PC-9 (cell line): ENCODE results near the gene OPHN1. TPM values are rescaled to one million over a fixed set of nuclear protein-coding genes. Genes with fewer than 3 reads are reported as not detected.
A peak's percentile ranks its signal among the peaks of the same experiment; 100 is the strongest.

Source experiments
- BruUV-seq: library from RNA; stranded (reverse); fragments of 400-500 nt; replicated peaks from 2 replicates; lab custom pipeline; 2021; lab: Mats Ljungman, UMichigan
- CTCF ChIA-PET: fragments of 300-600 bp; sonication (Branson Sonifier 250); formaldehyde crosslinking; loops from one replicate; lab custom pipeline; 2022; ENCODE audit warnings: antibody characterized with exemption; lab: Charles Lee
- POLR2A ChIA-PET: fragments of 300-600 bp; sonication (Branson Sonifier 250); formaldehyde crosslinking; loops from one replicate; lab custom pipeline; 2022; ENCODE audit warnings: antibody characterized with exemption; ENCODE audit not compliant: unreplicated experiment; lab: Charles Lee
- DNase-seq, 2 experiments: peaks; one replicate each; pipeline versions ENCODE4 v3.0.0 to v3.0.0-alpha.2; 2015 to 2022; ENCODE audit warnings: mixed read lengths in 1 of 2
- H2AFZ ChIP-seq: fragments of 200-600 bp; sonication (generic); 2 replicates; pipeline ENCODE4 v1.8.1; 2017; ENCODE audit warnings: antibody characterized with exemption
- H3F3A ChIP-seq: fragments of 200-600 bp; sonication (generic); 2 replicates; pipeline ENCODE4 v1.8.1; 2017; ENCODE audit warnings: antibody characterized with exemption, mild to moderate bottlenecking, low read depth; ENCODE audit not compliant: insufficient read depth
- H3K27ac ChIP-seq: fragments of 200-600 bp; sonication (generic); 2 replicates; pipeline ENCODE4 v1.6.1; 2016; ENCODE audit warnings: mixed run types
- H3K27me3 ChIP-seq: fragments of 200-600 bp; sonication (generic); 2 replicates; pipeline ENCODE4 v1.6.1; 2016; ENCODE audit warnings: low read depth, mixed run types; ENCODE audit not compliant: insufficient read depth
- H3K36me3 ChIP-seq: fragments of 200-600 bp; sonication (generic); 2 replicates; pipeline ENCODE4 v1.6.1; 2016; ENCODE audit warnings: low read depth, mixed run types
- H3K4me1 ChIP-seq: fragments of 200-600 bp; sonication (generic); replicated peaks from 2 replicates; pipeline ENCODE4 v1.6.1; 2016; ENCODE audit warnings: mixed run types; ENCODE audit not compliant: insufficient read depth
- H3K4me2 ChIP-seq: fragments of 200-600 bp; sonication (generic); 2 replicates; pipeline ENCODE4 v1.6.1; 2017; ENCODE audit warnings: mixed run types
- H3K4me3 ChIP-seq: fragments of 200-600 bp; sonication (generic); 2 replicates; pipeline ENCODE4 v1.6.1; 2016; ENCODE audit warnings: mixed run types
- H3K79me2 ChIP-seq: fragments of 200-600 bp; sonication (generic); 2 replicates; pipeline ENCODE4 v1.6.1; 2017; ENCODE audit warnings: low read depth, mixed run types
- H3K9me2 ChIP-seq: fragments of 200-600 bp; sonication (generic); 2 replicates; pipeline ENCODE4 v1.8.1; 2017; ENCODE audit warnings: mild to moderate bottlenecking; ENCODE audit not compliant: insufficient read depth
- H3K9me3 ChIP-seq: fragments of 200-600 bp; sonication (generic); 2 replicates; pipeline ENCODE4 v1.8.1; 2016; ENCODE audit warnings: low read depth; ENCODE audit not compliant: insufficient read depth
- H4K20me1 ChIP-seq: fragments of 200-600 bp; sonication (generic); 2 replicates; pipeline ENCODE4 v1.8.1; 2017; ENCODE audit not compliant: insufficient read depth
- CTCF ChIP-seq: fragments of 200-600 bp; sonication (generic); conservative IDR thresholded peaks from 2 replicates; pipeline ENCODE4 v1.6.1; 2017; ENCODE audit warnings: mixed run types, antibody characterized with exemption, mild to moderate bottlenecking, moderate library complexity
- EZH2 ChIP-seq: fragments of 200-600 bp; sonication (generic); IDR thresholded peaks from 2 replicates; pipeline ENCODE4 v1.8.0; 2017; ENCODE audit warnings: antibody characterized with exemption, low read depth
- intact Hi-C: fragments of 100-400 bp; cut with micrococcal nuclease; formaldehyde crosslinking; loops from one replicate; pipeline ENCODE4 v1.10.0; 2022; ENCODE audit not compliant: unreplicated experiment
- total RNA-seq: library from RNA; stranded (reverse); gene quantifications from 2 replicates; pipeline ENCODE4 v1.2.3, GENCODE V29; 2021

OPHN1 gene
- total RNA-seq, 1 experiment from 2014 or later: 9.3 TPM

GRCh38 chrX:68232206-68232605, 201.1 kb downstream of the OPHN1 start:
- Histone ChIP-seq H3F3A (no peaks in the 10 kb centered on the region), H3K36me3 (no peaks in the 10 kb centered on the region), H3K4me2 (no peak overlapping the region), H4K20me1 (no peaks in the 10 kb centered on the region), H3K27me3 (no peaks in the 10 kb centered on the region), H2AFZ (no peak overlapping the region), H3K79me2 (no peaks in the 10 kb centered on the region), H3K4me1 (no peaks in the 10 kb centered on the region), H3K27ac (no peak overlapping the region), H3K9me3 (no peaks in the 10 kb centered on the region), H3K9me2 (no peaks in the 10 kb centered on the region), H3K4me3 (no peak overlapping the region)
- DNase-seq: no peak
- ChIA-PET POLR2A (no interaction called here), CTCF (no interaction called here)
- intact Hi-C loops: no loop called here
- no TSS peak for BruUV-seq
- TF ChIP-seq EZH2: no peak
- TF ChIP-seq CTCF: no peak

- peaks cover 11% of the 10 kb centered on the region; the same call in 1 of the 2 replicates for H3K4me1 ChIP-seq
- H3F3A ChIP-seq: no peaks in the 10 kb centered on the region
- TF ChIP-seq EZH2 (no peak), CTCF (no peak)
- no peaks in the 10 kb centered on the region for H3K27me3 ChIP-seq
- 0 out of 2 replicates have a peak overlapping the region, but pooled peaks have one; percentile 32 for H3K4me2 ChIP-seq
- H4K20me1 ChIP-seq: no peaks in the 10 kb centered on the region
- no peaks in the 10 kb centered on the region for H3K9me2 ChIP-seq
- no peak overlapping the region for H3K27ac ChIP-seq
- no TSS peak for BruUV-seq
- ChIA-PET CTCF (no interaction called here), POLR2A (no interaction called here)
- no peaks in the 10 kb centered on the region for H3K36me3 ChIP-seq
- intact Hi-C loops: no loop called here
- no peaks in the 10 kb centered on the region for H3K9me3 ChIP-seq
- peak in 1 of 2 experiments; percentile 68 for DNase-seq
- no peaks in the 10 kb centered on the region for H3K79me2 ChIP-seq
- no peak overlapping the region for H3K4me3 ChIP-seq
- no peak overlapping the region for H2AFZ ChIP-seq
Measured at GRCh38 chrX:68209008-68209407, 224.3 kb downstream of the OPHN1 start.

GRCh38 chrX:68204521-68205038, 228.7 kb downstream of the OPHN1 start:
- Histone ChIP-seq H3K9me2 (no peaks in the 10 kb centered on the region), H3K4me1 (peaks cover 11% of the 10 kb centered on the region; the same call in 1 of the 2 replicates), H3K27ac (no peak overlapping the region), H3K4me2 (no peak overlapping the region), H4K20me1 (no peaks in the 10 kb centered on the region), H3K27me3 (no peaks in the 10 kb centered on the region), H3K79me2 (no peaks in the 10 kb centered on the region), H2AFZ (no peak overlapping the region), H3K36me3 (no peaks in the 10 kb centered on the region), H3F3A (no peaks in the 10 kb centered on the region), H3K9me3 (no peaks in the 10 kb centered on the region), H3K4me3 (no peak overlapping the region)
- POLR2A ChIA-PET: no interaction called here
- no TSS peak for BruUV-seq
- no peak for DNase-seq
- no peak for TF ChIP-seq CTCF
- no peak for TF ChIP-seq EZH2
- CTCF ChIA-PET: no interaction called here
- intact Hi-C loops: no loop called here
